Sigmoid colon (tissue), 4 donors: Measurements from ENCODE around the gene RAB15.

ENCODE experiments used
- CTCF ChIP-seq, 4 experiments: fragments of 450-650 bp in 3 of 4; fragments of 200-600 bp in 1 of 4; IDR thresholded peaks; one replicate each; pipeline ENCODE4 v1.5.1; 2016 to 2019; ENCODE audit warnings: antibody characterized with exemption in 4 of 4, mild to moderate bottlenecking in 3 of 4, moderate library complexity in 2 of 4
- POLR2A ChIP-seq, 2 donors: fragments of 450-650 bp; IDR thresholded peaks; one replicate each; pipeline ENCODE4 v1.6.1; 2016; ENCODE audit warnings: antibody characterized with exemption in 2 of 2, mild to moderate bottlenecking in 2 of 2, moderate library complexity in 2 of 2
- POLR2AphosphoS5 ChIP-seq, 4 donors: sonication (generic); formaldehyde crosslinking; IDR thresholded peaks; one replicate each; pipeline ENCODE4 v1.6.1; 2017; ENCODE audit warnings: antibody characterized with exemption in 4 of 4

- TF ChIP-seq POLR2A (IDR thresholded peaks at IDR 0.05): no peak
- no peak for TF ChIP-seq POLR2AphosphoS5 (IDR thresholded peaks at IDR 0.05)
- no peak for TF ChIP-seq CTCF (IDR thresholded peaks at IDR 0.05)
These were observed 28.6 kb downstream of the RAB15 start for GRCh38 chr14:64943556-64943955.
